ENCODE measurements around the gene TMEM98. TPM values are rescaled to one million over a fixed set of nuclear protein-coding genes. Genes with fewer than 3 reads are reported as not detected.
"Not testable (repeated sequence)": the region's sequence is repeated elsewhere in the genome, so short reads cannot be mapped to it uniquely, and the experiment has no call there.

Gene TMEM98
- total RNA-seq, 4 donors from 2014 or later, result 44.6 to 193 (median 80.3) TPM

DNA sequence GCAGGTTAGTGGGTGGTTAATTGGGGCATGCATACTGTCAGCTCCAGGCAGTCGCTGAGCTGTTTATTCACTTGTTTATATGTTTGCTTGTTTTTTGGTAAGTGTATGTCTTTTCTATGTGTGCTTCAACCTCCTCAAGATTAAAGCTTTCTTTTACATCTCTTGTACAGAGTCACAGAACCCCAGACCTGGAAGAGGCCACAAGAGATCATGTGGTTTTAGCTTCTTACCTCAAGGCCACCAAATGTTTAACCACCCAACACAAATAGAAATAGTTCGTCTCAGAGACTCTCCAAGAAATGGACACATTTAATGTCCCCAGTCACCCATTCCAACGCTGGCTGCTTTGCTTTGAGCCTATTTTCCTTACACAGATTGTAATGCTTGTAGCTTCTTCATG, 11.8 kb upstream of the TMEM98 start:
- no peak for DNase-seq (ENCODE audit: low spot score)
- no peak for ATAC-seq (ENCODE audit: low FRiP score)
- TF ChIP-seq, protein P1, sequence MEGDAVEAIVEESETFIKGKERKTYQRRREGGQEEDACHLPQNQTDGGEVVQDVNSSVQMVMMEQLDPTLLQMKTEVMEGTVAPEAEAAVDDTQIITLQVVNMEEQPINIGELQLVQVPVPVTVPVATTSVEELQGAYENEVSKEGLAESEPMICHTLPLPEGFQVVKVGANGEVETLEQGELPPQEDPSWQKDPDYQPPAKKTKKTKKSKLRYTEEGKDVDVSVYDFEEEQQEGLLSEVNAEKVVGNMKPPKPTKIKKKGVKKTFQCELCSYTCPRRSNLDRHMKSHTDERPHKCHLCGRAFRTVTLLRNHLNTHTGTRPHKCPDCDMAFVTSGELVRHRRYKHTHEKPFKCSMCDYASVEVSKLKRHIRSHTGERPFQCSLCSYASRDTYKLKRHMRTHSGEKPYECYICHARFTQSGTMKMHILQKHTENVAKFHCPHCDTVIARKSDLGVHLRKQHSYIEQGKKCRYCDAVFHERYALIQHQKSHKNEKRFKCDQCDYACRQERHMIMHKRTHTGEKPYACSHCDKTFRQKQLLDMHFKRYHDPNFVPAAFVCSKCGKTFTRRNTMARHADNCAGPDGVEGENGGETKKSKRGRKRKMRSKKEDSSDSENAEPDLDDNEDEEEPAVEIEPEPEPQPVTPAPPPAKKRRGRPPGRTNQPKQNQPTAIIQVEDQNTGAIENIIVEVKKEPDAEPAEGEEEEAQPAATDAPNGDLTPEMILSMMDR (IDR thresholded peaks at IDR 0.05), result no peak

DNA sequence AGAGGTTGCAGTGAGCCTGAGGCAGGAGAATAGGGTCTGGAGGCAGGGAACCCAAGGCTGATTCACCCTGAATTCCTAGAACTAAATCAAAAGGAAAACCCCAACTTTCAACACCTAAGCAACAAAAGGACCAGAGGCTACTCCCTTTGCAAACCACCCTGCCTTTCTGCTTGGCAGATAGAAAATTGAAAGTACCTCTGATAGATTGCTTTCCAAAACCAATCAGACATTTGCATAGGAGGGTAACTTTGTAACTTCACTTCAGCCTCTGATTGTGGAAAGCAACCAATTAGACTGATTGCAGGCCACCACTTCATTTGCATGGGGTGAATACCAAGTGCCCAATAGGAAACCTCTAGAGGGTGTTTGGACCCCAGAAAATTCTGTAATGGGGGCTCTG, 10.9 kb upstream of the TMEM98 start:
- DNase-seq (ENCODE audit: low spot score), result no peak
- no peak for ATAC-seq (ENCODE audit: low FRiP score)
- TF ChIP-seq, protein P1 (IDR thresholded peaks at IDR 0.05), result no peak

DNA sequence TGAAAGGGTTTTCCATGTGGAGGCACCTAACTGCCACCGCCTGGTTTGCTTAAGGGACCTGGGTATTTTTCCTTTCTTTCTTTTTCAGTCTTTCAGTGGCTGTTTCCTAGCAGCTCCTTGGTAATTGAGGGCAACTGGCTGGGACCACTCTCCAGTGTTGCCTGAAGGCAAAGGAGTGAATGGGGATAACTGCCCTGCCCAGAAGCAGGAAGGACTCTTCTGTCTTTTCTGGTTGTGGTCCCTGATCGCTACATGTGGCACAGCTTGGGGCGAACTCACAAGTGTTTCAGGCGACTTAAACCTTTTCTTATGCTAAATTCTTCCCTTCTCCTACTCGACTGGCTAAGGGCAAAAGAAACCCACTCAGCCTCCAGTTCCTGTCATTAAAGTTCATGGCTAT, 10.1 kb upstream of the TMEM98 start:
- no peak for DNase-seq (ENCODE audit: low spot score)
- ATAC-seq (ENCODE audit: low FRiP score), result no peak
- TF ChIP-seq, protein P1 (IDR thresholded peaks at IDR 0.05), result no peak

DNA sequence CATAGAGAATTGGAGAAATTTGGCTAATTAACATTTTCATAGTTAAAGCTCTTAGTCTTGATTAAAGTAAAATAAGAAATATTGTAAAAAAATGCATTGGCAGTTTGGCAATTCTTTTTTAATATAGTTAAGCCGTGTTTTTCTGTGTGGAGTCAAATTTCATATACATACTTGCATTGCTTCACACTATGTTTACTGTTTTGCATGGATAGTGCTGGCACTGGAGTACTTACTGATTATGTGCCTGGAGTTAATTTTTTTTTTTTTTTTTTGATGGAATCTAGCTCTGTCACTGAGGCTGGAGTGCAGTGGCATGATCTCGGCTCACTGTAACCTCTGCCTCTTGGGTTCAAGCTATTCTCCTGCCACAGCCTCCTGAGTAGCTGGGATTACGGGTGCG, 8.1 kb upstream of the TMEM98 start:
- not testable (repeated sequence) for ATAC-seq (ENCODE audit: low FRiP score); DNase-seq (ENCODE audit: low spot score)

DNA sequence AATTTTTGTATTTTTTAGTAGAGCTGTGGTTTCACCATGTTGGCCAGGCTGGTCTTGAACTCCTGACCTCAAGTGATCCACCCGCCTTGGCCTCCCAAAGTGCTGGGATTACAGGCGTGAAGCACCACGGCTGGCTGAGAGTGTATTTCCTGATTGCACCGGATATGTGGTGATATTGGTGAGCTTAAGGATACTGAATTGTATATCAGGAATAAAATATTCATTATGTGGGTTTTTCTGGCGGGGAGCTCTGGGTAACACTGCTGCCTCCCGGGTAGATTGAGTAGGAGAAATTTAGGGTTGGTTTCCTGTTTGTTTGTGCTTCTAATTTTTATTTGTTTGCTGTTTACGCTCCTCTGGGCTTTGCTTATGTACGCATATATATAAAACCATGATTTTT, 7.7 kb upstream of the TMEM98 start:
- ATAC-seq (ENCODE audit: low FRiP score) (no peak), DNase-seq (ENCODE audit: low spot score) (no peak)
- TF ChIP-seq, protein P1 (IDR thresholded peaks at IDR 0.05), result no peak

DNA sequence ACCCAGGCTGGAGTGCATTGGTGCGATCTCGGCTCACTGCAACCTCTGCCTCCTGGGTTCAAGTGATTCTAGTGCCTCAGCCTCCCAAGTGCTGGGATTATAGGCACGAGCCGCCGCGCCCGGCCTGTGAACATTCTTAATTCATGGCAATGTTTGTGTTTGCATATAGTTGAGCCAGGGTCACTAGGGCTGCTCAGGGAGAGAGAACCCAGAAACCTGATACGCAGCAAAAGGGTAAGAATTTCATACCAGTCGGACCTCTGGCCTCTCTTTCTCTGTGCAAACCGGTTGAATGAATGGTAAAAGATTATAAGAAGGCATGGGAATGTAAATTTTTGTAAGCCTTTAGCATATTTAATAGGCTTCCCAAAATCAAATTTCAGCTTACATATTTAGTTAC, 6.9 kb upstream of the TMEM98 start:
- TF ChIP-seq, protein P1 (IDR thresholded peaks at IDR 0.05), result no peak
- DNase-seq (ENCODE audit: low spot score), result no peak
- ATAC-seq (ENCODE audit: low FRiP score), result no peak

DNA sequence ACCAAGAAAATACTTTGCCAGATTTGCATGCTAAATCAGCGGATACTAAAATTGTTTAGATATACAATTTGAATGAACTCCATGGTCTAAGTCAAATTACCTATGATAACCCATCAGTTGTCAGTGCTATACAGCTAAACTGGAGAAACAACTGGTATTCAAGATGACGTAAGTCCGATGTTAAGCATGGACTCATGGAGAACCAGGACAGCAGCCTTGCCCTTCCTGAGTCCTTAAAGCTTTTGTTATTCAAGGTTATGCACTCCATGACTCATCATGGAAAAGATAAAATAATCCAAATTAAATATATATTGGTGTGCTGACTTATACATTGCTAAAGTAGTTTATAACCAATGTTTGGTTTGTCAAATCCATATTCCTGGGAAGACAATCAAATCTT, 4.0 kb upstream of the TMEM98 start:
- not testable (repeated sequence) for DNase-seq (ENCODE audit: low spot score); ATAC-seq (ENCODE audit: low FRiP score)

DNA sequence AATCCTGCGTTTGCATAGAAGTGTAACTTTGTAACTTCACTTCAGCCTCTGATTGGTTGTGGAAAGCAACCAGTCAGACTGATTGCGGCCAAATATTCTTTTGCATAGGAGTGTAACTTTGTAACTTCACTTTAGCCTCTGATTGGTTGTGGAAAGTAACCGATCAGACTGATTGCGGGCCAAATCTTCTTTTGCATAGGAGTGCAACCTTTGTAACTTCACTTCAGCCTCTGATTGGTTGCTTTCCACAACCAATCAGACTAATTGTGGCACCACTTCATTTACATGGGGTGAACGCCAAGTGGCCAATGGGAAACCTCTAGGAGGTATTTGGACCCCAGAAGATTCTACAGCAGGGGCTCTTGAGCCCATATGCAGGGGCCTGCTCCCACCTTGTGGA, 1.8 kb upstream of the TMEM98 start:
- ATAC-seq (ENCODE audit: low FRiP score) (no peak), DNase-seq (ENCODE audit: low spot score) (no peak)
- TF ChIP-seq, protein P1 (IDR thresholded peaks at IDR 0.05), result no peak

DNA sequence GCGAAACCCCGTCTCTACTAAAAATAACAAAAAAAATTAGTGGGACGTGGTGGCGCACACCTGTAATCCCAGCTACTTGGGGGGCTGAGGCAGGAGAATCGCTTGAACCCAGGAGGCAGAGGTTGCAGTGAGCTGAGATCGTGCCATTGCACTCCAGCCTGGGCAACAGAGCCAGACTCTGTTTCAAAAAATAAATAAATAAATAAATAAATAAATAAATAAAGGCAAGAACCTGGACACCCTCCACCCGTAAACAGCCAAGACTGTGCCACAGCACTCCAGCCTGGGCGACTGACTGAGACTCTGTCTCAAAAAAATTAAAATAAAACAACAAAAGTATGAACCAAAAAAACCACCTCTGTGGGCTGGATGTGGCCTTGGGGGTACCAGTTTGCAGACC, 1.2 kb upstream of the TMEM98 start:
- ATAC-seq (ENCODE audit: low FRiP score); DNase-seq (ENCODE audit: low spot score): not testable (repeated sequence)
